Ishikawa (cell line): Measurements from ENCODE around the gene FOXP1.

Experiments
- EGR1 ChIP-seq: IDR thresholded peaks from 2 replicates; pipeline ENCODE4 v1.6.1; 2012
- EP300 ChIP-seq: IDR thresholded peaks from 2 replicates; pipeline ENCODE4 v1.6.1; 2012; ENCODE audit warnings: borderline replicate concordance
- NFIC ChIP-seq: IDR thresholded peaks from 2 replicates; pipeline ENCODE4 v1.6.1; 2012
- TEAD4 ChIP-seq: IDR thresholded peaks from 2 replicates; pipeline ENCODE4 v1.6.1; 2012
- YY1 ChIP-seq: IDR thresholded peaks from 2 replicates; pipeline ENCODE4 v1.6.1; 2012; ENCODE audit warnings: low read depth
- TF ChIP-seq, protein P1 (sequence below): IDR thresholded peaks from 2 replicates; pipeline ENCODE4 v1.6.1; 2012

DNA sequence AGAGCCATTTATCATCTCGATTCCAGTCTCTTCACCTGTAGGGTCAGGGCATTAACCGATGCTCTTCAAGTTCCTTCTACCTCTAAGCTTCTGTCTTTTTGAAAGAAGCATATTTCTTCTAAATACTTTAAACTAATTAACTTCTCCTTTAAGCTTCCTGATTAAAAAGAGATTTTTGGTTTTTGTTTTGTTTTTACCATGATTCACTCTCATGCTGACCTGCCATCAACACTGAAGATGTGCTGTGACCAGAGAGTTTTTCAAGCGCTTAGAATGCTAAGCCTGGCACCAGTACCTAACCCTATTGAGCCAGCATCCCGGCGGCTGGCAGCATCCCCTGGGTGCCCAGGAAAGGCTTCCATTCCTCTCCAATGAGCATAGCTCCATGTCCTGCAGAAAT is 89.3 kb downstream of the FOXP1 start:
- TF ChIP-seq EP300 (no peak), TEAD4 (no peak), NFIC (no peak), EGR1 (no peak), YY1 (no peak)
- TF ChIP-seq, protein P1, sequence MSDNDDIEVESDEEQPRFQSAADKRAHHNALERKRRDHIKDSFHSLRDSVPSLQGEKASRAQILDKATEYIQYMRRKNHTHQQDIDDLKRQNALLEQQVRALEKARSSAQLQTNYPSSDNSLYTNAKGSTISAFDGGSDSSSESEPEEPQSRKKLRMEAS: no peak
